Activated T-cell treated with anti-CD3 and anti-CD28 coated beads, Interleukin-2, amount 50 U/mL, for 4 hours (primary cell): ENCODE results near the gene DIRAS3. TPM values are rescaled to one million over a fixed set of nuclear protein-coding genes. Genes with fewer than 3 reads are reported as not detected.
"Not testable (repeated sequence)": the region's sequence is repeated elsewhere in the genome, so short reads cannot be mapped to it uniquely, and the experiment has no call there.

Source experiments
- ATAC-seq, 2 donors: fragments of 200-7000 bp; cut with Tn5 transposase; one replicate each; pipeline ENCODE4 v1.10.0; 2021
- DNase-seq: peaks from one replicate; pipeline ENCODE4 v3.0.0-alpha.2; 2020
- H3K27me3 Mint-ChIP-seq: one replicate; pipeline ENCODE4 v1.8.0; 2021; ENCODE audit warnings: low read depth, mixed read lengths
- H3K36me3 Mint-ChIP-seq: one replicate; pipeline ENCODE4 v1.8.0; 2022; ENCODE audit warnings: mixed read lengths; ENCODE audit not compliant: insufficient read depth
- H3K4me1 Mint-ChIP-seq: one replicate; pipeline ENCODE4 v1.8.0; 2021; ENCODE audit warnings: low read depth, mixed read lengths
- H3K4me3 Mint-ChIP-seq: one replicate; pipeline ENCODE4 v1.8.0; 2021; ENCODE audit warnings: mild to moderate bottlenecking, moderate library complexity, mixed read lengths
- H3K9me3 Mint-ChIP-seq: one replicate; pipeline ENCODE4 v1.8.0; 2021; ENCODE audit warnings: mixed read lengths
- total RNA-seq, 3 donors: library from RNA; stranded (reverse); gene quantifications; one replicate each; pipeline ENCODE4 v1.2.1, GENCODE V29; 2021

Gene DIRAS3, protein sequence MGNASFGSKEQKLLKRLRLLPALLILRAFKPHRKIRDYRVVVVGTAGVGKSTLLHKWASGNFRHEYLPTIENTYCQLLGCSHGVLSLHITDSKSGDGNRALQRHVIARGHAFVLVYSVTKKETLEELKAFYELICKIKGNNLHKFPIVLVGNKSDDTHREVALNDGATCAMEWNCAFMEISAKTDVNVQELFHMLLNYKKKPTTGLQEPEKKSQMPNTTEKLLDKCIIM
- not detected for total RNA-seq

DNA sequence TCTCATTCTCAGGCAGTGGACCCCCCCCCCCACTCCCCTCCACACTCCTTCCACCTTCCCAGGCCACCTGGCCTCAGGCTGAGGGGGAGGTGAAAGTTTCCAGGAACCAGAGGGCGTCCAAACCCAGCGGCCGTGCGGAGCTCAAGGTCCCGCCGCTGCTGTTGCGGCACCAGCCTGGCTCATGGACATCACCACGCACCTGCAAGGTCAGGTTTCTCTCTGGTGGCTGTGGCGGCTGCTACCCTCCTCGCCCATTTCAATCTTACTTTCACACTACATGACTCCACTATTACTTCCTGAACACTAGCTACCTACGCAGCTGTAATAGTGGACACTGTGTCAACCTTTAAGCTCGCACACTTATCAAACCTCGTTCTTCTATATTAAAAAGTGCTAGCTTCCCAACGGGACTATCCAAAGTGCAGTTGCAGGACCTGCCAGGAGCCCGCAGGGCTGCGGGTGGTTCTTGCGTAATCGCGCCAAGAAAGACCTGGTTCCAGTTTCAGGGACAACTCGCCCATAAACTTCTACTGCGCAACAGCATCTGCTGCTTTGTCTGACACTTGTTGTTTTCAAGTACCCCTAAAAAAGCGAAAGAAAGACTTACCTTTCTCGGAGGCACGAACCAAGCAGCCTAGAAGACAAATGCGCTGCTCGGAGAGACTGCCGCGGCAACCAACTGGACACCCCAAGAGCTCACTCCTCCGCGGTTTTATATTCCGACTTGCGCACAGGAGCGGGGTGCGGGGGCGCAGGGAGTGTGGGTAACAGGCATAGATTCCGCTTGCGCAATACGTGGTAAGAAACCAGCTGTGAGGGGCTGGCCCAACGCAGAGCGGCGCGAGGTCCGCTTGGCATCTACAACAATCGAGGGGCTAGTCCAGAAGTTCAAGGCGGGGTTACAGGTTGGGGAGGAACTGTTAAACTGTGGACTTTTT, at the start of gene DIRAS3:
Gene DIRAS3 (minus strand): TSS at position 687 of the 938 bp plus-strand sequence. CDS start 3,330 bp downstream, outside the sequence.
- no peak within 1 kb of the TSS for H3K4me3 Mint-ChIP-seq
- peaks cover 14% of the 10 kb centered on the region for H3K27me3 Mint-ChIP-seq
- ATAC-seq (no peak), DNase-seq (no peak)
- H3K4me1 Mint-ChIP-seq, result no peaks in the 10 kb centered on the region
- no peaks in the 10 kb centered on the region for H3K36me3 Mint-ChIP-seq
- H3K9me3 Mint-ChIP-seq, result no peaks in the 10 kb centered on the region

DNA sequence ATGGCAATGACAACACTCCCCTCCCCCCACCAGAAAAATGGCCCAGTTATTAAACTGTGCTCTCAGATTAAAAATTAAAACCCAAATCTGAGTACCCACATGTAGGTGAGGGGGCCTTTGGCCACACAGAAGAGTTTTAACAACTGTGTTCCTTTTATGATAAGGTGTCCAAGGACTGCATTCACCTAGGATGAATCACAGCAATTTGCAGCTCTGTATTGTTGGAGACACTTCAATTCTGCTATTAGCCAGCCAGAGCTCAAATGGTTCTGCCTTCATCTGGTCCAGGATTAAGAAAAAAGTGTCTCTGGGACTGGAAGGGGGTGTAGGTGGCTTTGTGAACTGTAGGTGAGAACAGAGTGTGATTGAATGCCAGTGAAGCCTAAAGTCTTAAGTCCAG, 43.3 kb upstream of the DIRAS3 start:
- no peak for ATAC-seq

DNA sequence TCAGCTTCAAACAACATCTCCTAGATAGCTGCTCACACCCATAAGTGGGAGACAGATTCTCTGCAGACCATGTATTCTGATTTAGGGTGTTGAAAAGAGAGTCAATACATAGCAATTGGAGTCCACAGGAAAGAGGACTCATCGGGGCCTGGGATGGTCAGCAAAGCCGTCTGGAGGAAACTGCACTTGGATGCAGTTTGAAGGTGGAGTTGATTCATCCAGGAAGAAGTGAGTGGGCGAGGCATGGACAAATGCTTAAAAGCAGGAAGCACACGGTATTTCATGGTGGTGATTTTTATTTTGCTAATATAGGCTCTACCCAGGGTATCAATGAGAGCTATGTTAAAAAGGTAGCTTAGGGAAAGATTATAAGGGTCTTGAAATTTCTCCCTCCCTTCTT, 36.8 kb upstream of the DIRAS3 start:
- H3K4me3 Mint-ChIP-seq, result no peak overlapping the region
- no peaks in the 10 kb centered on the region for H3K9me3 Mint-ChIP-seq
- ATAC-seq (no peak), DNase-seq (no peak)
- H3K4me1 Mint-ChIP-seq, result no peaks in the 10 kb centered on the region
- no peaks in the 10 kb centered on the region for H3K27me3 Mint-ChIP-seq
- H3K36me3 Mint-ChIP-seq, result no peaks in the 10 kb centered on the region

More for the DNA sequence above, 43.3 kb upstream of the DIRAS3 start:
- Mint-ChIP-seq H3K9me3 (no peaks in the 10 kb centered on the region), H3K27me3 (peaks cover 2% of the 10 kb centered on the region), H3K4me3 (no peak overlapping the region), H3K36me3 (no peaks in the 10 kb centered on the region), H3K4me1 (no peaks in the 10 kb centered on the region)
- DNase-seq, result no peak

DNA sequence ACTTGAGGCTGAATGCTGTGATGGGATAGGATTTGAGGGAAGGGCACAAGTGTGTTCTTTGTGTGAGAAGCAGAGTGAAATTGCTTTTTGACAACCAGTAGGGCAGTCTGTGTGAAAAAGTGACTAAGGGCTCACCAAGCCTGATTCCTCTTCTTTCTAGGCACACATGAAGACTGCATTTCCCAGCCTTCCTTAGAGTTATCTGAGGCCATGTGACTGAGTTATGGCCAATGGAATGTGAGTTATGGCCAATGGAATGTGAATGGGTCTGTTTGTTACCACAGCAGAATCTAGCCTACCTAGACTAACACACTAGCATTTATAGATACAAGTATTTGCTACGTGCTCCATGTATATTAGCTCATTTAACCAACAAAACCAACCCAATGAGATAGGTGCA, 35.3 kb upstream of the DIRAS3 start:
- Mint-ChIP-seq H3K4me3 (no peak overlapping the region), H3K27me3 (no peaks in the 10 kb centered on the region), H3K9me3 (no peaks in the 10 kb centered on the region), H3K36me3 (no peaks in the 10 kb centered on the region), H3K4me1 (no peaks in the 10 kb centered on the region)
- no peak for ATAC-seq
- no peak for DNase-seq

DNA sequence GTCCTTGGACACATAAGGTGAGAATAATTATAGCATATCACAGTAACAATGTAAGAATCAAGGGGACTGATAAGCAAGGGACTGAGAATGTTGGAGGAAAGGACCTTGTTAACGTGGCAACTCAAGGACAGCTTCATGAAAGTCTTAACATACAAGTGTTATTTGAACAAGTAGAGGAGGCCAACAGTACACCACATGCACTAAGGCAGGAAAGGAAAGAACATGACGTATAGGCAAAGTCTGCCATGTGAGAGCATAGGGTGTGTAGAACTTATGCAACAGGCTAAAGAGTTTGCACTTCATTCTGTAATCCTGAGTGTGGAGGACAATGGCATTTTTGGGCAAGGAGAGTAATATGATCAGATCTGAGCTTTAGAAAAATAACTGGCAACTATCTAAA, 33.3 kb upstream of the DIRAS3 start:
- no peaks in the 10 kb centered on the region for H3K4me1 Mint-ChIP-seq
- H3K36me3 Mint-ChIP-seq, result no peaks in the 10 kb centered on the region
- H3K9me3 Mint-ChIP-seq, result no peaks in the 10 kb centered on the region
- H3K27me3 Mint-ChIP-seq, result no peaks in the 10 kb centered on the region
- ATAC-seq (no peak), DNase-seq (no peak)
- no peak overlapping the region for H3K4me3 Mint-ChIP-seq

- Mint-ChIP-seq H3K4me3 (no peak overlapping the region), H3K4me1 (no peaks in the 10 kb centered on the region), H3K9me3 (no peaks in the 10 kb centered on the region), H3K27me3 (peaks cover 3% of the 10 kb centered on the region), H3K36me3 (no peaks in the 10 kb centered on the region)
- ATAC-seq, result no peak
- DNase-seq, result no peak
Measured at GRCh38 chr1:68081775-68082283, 31.4 kb upstream of the DIRAS3 start.

GRCh38 chr1:68078647-68079046, 28.2 kb upstream of the DIRAS3 start:
- DNase-seq (no peak), ATAC-seq (no peak)

DNA sequence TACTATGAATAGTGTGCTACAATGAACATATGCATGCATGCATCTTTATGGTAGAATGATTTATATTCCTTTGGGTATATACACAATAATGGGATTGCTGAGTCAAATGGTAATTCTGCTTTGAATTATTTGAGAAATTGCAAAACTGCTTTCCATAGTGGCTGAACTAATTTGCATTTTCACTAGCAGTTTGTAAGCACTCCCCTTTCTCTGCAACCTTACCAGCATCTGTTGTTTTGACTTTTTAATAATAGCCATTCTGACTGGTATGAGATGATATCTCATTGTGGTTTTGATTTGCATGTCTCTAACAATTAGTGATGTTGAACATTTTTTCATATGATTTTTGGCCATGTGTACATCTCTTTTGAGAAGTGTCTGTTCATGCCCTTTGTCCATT, 24.0 kb upstream of the DIRAS3 start:
- Mint-ChIP-seq H3K27me3 (peaks cover 3% of the 10 kb centered on the region), H3K4me3 (no peak overlapping the region), H3K9me3 (peaks cover 9% of the 10 kb centered on the region), H3K4me1 (no peaks in the 10 kb centered on the region), H3K36me3 (no peaks in the 10 kb centered on the region)
- ATAC-seq, result no peak
- DNase-seq, result no peak

More at GRCh38 chr1:68078647-68079046, 28.2 kb upstream of the DIRAS3 start:
- Mint-ChIP-seq H3K4me3 (no peak overlapping the region), H3K9me3 (peaks cover 9% of the 10 kb centered on the region), H3K4me1 (no peaks in the 10 kb centered on the region), H3K36me3 (no peaks in the 10 kb centered on the region), H3K27me3 (peaks cover 3% of the 10 kb centered on the region)

DNA sequence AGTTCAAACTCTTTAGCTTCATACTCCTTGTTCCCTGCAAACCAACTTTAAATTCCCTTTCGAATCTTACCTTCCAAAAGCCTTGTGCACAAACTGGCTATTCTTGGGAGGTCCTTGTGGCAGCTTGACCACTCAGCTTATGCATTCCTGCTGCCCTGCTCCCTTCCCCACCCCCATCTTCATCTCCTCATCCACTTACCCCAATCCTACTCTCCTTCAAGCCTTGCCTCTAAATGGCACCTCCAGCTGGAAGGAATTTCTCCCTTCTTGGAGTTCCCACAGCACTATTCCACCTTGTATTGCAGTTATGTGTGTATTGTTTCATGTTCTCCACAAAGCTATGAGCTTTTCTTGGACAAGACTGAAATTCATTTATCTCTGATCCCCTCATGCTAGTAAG, 15.3 kb upstream of the DIRAS3 start:
- no peaks in the 10 kb centered on the region for H3K27me3 Mint-ChIP-seq
- DNase-seq (no peak), ATAC-seq (no peak)
- H3K36me3 Mint-ChIP-seq, result no peaks in the 10 kb centered on the region
- H3K4me1 Mint-ChIP-seq, result no peaks in the 10 kb centered on the region
- no peak overlapping the region for H3K4me3 Mint-ChIP-seq
- H3K9me3 Mint-ChIP-seq, result peaks cover 5% of the 10 kb centered on the region

DNA sequence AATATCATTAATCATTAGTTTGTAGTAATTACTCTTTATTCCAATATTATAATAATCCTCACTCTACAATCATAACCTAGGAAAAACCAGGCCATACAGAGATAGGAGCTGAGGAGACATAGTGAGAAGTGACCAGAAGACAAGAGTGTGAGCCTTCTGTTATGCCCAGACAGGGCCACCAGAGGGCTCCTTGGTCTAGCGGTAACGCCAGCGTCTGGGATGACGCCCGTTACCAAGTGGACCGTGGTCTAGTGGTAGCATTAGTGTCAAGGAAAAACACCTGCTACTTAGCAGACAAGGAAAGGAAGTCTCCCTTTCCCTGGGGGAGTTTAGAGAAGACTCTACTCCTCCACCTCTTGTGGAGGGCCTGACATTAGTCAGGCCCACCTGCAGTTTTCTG, 7.6 kb upstream of the DIRAS3 start:
- not testable (repeated sequence) for ATAC-seq, DNase-seq, H3K4me1 Mint-ChIP-seq, H3K36me3 Mint-ChIP-seq, H3K4me3 Mint-ChIP-seq
- H3K27me3 Mint-ChIP-seq, result peaks cover 12% of the 10 kb centered on the region
- peaks cover 13% of the 10 kb centered on the region for H3K9me3 Mint-ChIP-seq

DNA sequence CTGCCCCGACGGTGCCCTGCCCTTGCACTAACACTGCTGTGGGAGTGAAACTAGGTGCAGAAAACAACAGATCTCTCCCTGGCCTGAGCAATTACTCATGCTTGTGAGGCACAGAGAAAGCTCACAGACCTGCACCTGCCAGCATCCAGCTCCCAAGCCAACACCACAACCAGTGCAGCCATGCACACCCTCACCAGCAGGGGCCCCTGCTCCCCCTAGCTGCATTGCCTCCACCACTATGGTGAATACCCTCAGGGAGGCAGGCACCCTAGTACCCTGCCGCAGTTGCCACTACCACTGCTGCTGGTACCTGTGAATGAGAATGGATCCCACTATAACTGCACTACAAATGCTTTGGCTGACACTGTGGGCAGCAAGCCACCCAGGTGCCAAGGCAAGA, 7.1 kb upstream of the DIRAS3 start:
- H3K4me1 Mint-ChIP-seq, result no peaks in the 10 kb centered on the region
- H3K4me3 Mint-ChIP-seq, result no peak overlapping the region
- DNase-seq (no peak), ATAC-seq (no peak)
- H3K27me3 Mint-ChIP-seq, result peaks cover 12% of the 10 kb centered on the region
- H3K9me3 Mint-ChIP-seq, result peaks cover 13% of the 10 kb centered on the region
- no peaks in the 10 kb centered on the region for H3K36me3 Mint-ChIP-seq

DNA sequence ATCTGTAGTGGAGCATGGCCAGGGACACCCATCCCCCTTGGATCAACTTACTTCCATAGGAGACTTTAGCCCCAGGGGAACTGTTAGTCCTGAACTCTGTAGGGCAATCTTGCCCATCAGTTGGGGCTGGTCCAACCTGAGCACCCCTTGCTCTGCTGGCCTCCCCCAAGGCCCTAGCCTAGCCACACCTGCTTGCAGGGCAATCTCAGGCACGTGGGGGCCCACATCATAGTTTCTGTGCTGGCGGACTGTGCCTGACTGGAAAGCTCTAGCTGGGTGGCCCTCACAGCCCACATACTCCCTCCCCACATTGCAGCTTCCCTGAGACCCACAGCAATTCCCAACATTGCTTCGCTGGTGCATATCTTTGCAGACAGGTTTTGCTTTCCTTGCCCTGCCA, 6.6 kb upstream of the DIRAS3 start:
- ATAC-seq (no peak), DNase-seq (no peak)
- H3K4me1 Mint-ChIP-seq, result no peaks in the 10 kb centered on the region
- H3K27me3 Mint-ChIP-seq, result peaks cover 12% of the 10 kb centered on the region
- no peaks in the 10 kb centered on the region for H3K36me3 Mint-ChIP-seq
- no peak overlapping the region for H3K4me3 Mint-ChIP-seq
- H3K9me3 Mint-ChIP-seq, result peaks cover 12% of the 10 kb centered on the region

GRCh38 chr1:68051475-68051874, 1.0 kb upstream of the DIRAS3 start:
- ATAC-seq (no peak), DNase-seq (no peak)
- Mint-ChIP-seq H3K36me3 (no peaks in the 10 kb centered on the region), H3K9me3 (no peaks in the 10 kb centered on the region), H3K4me3 (no peak overlapping the region), H3K27me3 (peaks cover 14% of the 10 kb centered on the region), H3K4me1 (no peaks in the 10 kb centered on the region)

- ATAC-seq, result no peak
Measured at GRCh38 chr1:68047659-68048026, 2.8 kb downstream of the DIRAS3 start.

More at GRCh38 chr1:68047659-68048026, 2.8 kb downstream of the DIRAS3 start:
- H3K9me3 Mint-ChIP-seq, result no peaks in the 10 kb centered on the region
- H3K36me3 Mint-ChIP-seq, result no peaks in the 10 kb centered on the region
- H3K4me3 Mint-ChIP-seq, result no peak overlapping the region
- no peaks in the 10 kb centered on the region for H3K4me1 Mint-ChIP-seq
- H3K27me3 Mint-ChIP-seq, result peaks cover 14% of the 10 kb centered on the region
- DNase-seq, result no peak
